K562 (cell line): ENCODE data around the gene ARHGAP33. TPM values are rescaled to one million over a fixed set of nuclear protein-coding genes. Genes with fewer than 3 reads are reported as not detected.

Experiments used
- EHMT2 ChIP-seq: fragments of 450-650 bp; IDR thresholded peaks from 2 replicates; pipeline ENCODE4 v1.6.1; 2018; ENCODE audit warnings: antibody characterized with exemption
- ESRRB ChIP-seq: fragments of 250-450 bp; sonication (Bioruptor Pico); IDR thresholded peaks from 2 replicates; pipeline ENCODE4 v1.5.0; 2020; ENCODE audit warnings: mild to moderate bottlenecking, moderate library complexity, borderline replicate concordance
- FOXJ2 ChIP-seq: fragments of 200-800 bp; sonication (Bioruptor generic); IDR thresholded peaks from 2 replicates; pipeline ENCODE4 v1.6.1; 2016; ENCODE audit warnings: missing genetic modification characterization, missing compliant biosample characterization
- HDAC1 ChIP-seq, 2 experiments: fragments of 450-650 bp; IDR thresholded peaks; 2 replicates each; pipeline ENCODE4 v1.6.1; 2016 to 2017; ENCODE audit warnings: inconsistent platforms in 1 of 2, mild to moderate bottlenecking in 1 of 2, moderate library complexity in 1 of 2
- HDAC6 ChIP-seq: IDR thresholded peaks from 2 replicates; pipeline ENCODE4 v1.6.1; 2012; ENCODE audit warnings: low read depth, mild to moderate bottlenecking, control low read depth, inconsistent platforms, low read length, moderate library complexity
- HMBOX1 ChIP-seq: sonication (generic); IDR thresholded peaks from 2 replicates; pipeline ENCODE4 v1.6.1; 2016
- KHSRP ChIP-seq: fragments of 450-650 bp; IDR thresholded peaks from 2 replicates; pipeline ENCODE4 v1.6.1; 2017
- MLLT1 ChIP-seq, 2 experiments: fragments of 450-650 bp; IDR thresholded peaks; 2 replicates each; pipeline ENCODE4 v1.6.1; 2016
- MYC ChIP-seq, 2 experiments: fragments of 250-450 bp in 1 of 2; sonication (Bioruptor Pico) in 1 of 2; IDR thresholded peaks; 2 replicates each; pipeline versions ENCODE4 v1.5.1 to v1.6.1; 2012 to 2021; ENCODE audit warnings: low read depth in 2 of 2, borderline replicate concordance in 1 of 2, improper control_type of control experiment in 1 of 2, low read length in 1 of 2, mild to moderate bottlenecking in 1 of 2, moderate library complexity in 1 of 2
- NFIC ChIP-seq: fragments of 450-650 bp; IDR thresholded peaks from 2 replicates; pipeline ENCODE4 v1.6.1; 2017; ENCODE audit warnings: mild to moderate bottlenecking, inconsistent platforms
- NFYB ChIP-seq: IDR thresholded peaks from 2 replicates; pipeline ENCODE4 v1.6.1; 2011; ENCODE audit warnings: mild to moderate bottlenecking, moderate library complexity; ENCODE audit not compliant: insufficient read length; ENCODE audit errors: extremely low read depth
- PHTF2 ChIP-seq: fragments of 250-450 bp; sonication (Bioruptor Pico); IDR thresholded peaks from 2 replicates; pipeline ENCODE4 v1.5.0; 2021; ENCODE audit warnings: mild to moderate bottlenecking
- PML ChIP-seq: IDR thresholded peaks from 2 replicates; pipeline ENCODE4 v1.6.1; 2012; ENCODE audit warnings: low read length, inconsistent platforms
- RNF219 ChIP-seq: fragments of 250-450 bp; sonication (Bioruptor Pico); IDR thresholded peaks from 2 replicates; pipeline ENCODE4 v1.5.0; 2022; ENCODE audit warnings: mild to moderate bottlenecking
- TAF7 ChIP-seq: fragments of 450-650 bp; IDR thresholded peaks from 2 replicates; pipeline ENCODE4 v1.6.1; 2016; ENCODE audit warnings: missing genetic modification characterization, missing compliant biosample characterization
- TFAP4 ChIP-seq: sonication (generic); formaldehyde crosslinking; IDR thresholded peaks from 2 replicates; pipeline ENCODE4 v1.8.0; 2022; ENCODE audit warnings: missing genetic modification reagents, mild to moderate bottlenecking, moderate library complexity, borderline replicate concordance
- ZBTB7A ChIP-seq: IDR thresholded peaks from 2 replicates; pipeline ENCODE4 v1.6.1; 2011; ENCODE audit warnings: low read depth, mild to moderate bottlenecking, low read length, moderate library complexity, borderline replicate concordance; ENCODE audit not compliant: control insufficient read depth
- ZFPM2 ChIP-seq: fragments of 250-450 bp; sonication (Bioruptor Pico); IDR thresholded peaks from 2 replicates; pipeline ENCODE4 v1.5.1; 2022; ENCODE audit warnings: mild to moderate bottlenecking
- ZNF12 ChIP-seq: sonication (generic); formaldehyde crosslinking; IDR thresholded peaks from 2 replicates; pipeline ENCODE4 v1.4.0; 2020; ENCODE audit warnings: mild to moderate bottlenecking, missing genetic modification reagents
- ZNF263 ChIP-seq: sonication (generic); formaldehyde crosslinking; IDR thresholded peaks from 2 replicates; pipeline ENCODE4 v1.8.0; 2022; ENCODE audit warnings: mild to moderate bottlenecking, missing genetic modification reagents, borderline replicate concordance
- ZNF274 ChIP-seq: IDR thresholded peaks from 2 replicates; pipeline ENCODE4 v1.6.1; 2011; ENCODE audit warnings: low read depth, mild to moderate bottlenecking, low read length, moderate library complexity, borderline replicate concordance
- ZNF431 ChIP-seq: sonication (generic); formaldehyde crosslinking; IDR thresholded peaks from 2 replicates; pipeline ENCODE4 v1.8.0; 2022; ENCODE audit warnings: mild to moderate bottlenecking, missing genetic modification reagents
- ZNF589 ChIP-seq: fragments of 200-800 bp; sonication (Bioruptor generic); IDR thresholded peaks from 2 replicates; pipeline ENCODE4 v1.6.1; 2016; ENCODE audit warnings: low read depth, missing genetic modification characterization, missing compliant biosample characterization
- polyA plus RNA-seq, 8 experiments: library from polyadenylated mRNA; depleted of rRNA in 4 of 8; stranded (reverse) in 5 of 8; unstranded in 3 of 8; fragments of >200 nt; fragmentation: Nextera tagmentation in 2 of 8; fragmentation: Illumina TruSeq in 1 of 8; extraction: Ambion mirVana in 2 of 8; extraction: Trizol in 1 of 8; gene quantifications; 2 replicates each; pipeline versions ENCODE4 v1.2.1 to v1.2.3, GENCODE V29; 2011 to 2014; ENCODE audit warnings: inconsistent platforms in 1 of 8, missing spikeins in 1 of 8
- total RNA-seq, 7 experiments: library from RNA; depleted of rRNA in 6 of 7; stranded (reverse); fragments of >200 nt in 6 of 7; fragmentation: Illumina TruSeq in 2 of 7; extraction: Trizol in 2 of 7; gene quantifications; 2 replicates each; pipeline versions ENCODE4 v1.2.1 to v1.2.3, GENCODE V29; 2011 to 2021; ENCODE audit warnings: low replicate concordance in 1 of 7

The ARHGAP33 gene
- total and polyA plus RNA-seq, 9 of the 15 experiments (the other 6 are each of a cell fraction or from before 2014, with no cell fraction given) = 0.06 to 26.6 (median 1.6) TPM; not detected in 1

- no peak for TF ChIP-seq RNF219 (CRISPR knock-in tag)
- no peak for TF ChIP-seq TAF7
- TF ChIP-seq PHTF2 (CRISPR knock-in tag) = no peak
- peak; percentile 63; the same call in 1 of the 2 replicates for TF ChIP-seq TFAP4 (CRISPR knock-in tag)
- TF ChIP-seq ZNF263 (CRISPR knock-in tag) = no peak
- no peak for TF ChIP-seq MLLT1 (IDR thresholded peaks at IDR 0.05)
- peak; percentile 87 for TF ChIP-seq HMBOX1
- no peak for TF ChIP-seq ZNF431
- TF ChIP-seq NFYB = peak; percentile 77
- peak; percentile 49; the same call in 1 of the 2 replicates for TF ChIP-seq ZBTB7A
- TF ChIP-seq ZNF589 (CRISPR knock-in tag) = no peak
- no peak for TF ChIP-seq KHSRP
- TF ChIP-seq MYC (IDR thresholded peaks at IDR 0.05; ENCODE audit: low read depth, low read length) = no peak; the same call in 1 of the 2 replicates
- no peak for TF ChIP-seq MYC (CRISPR knock-in tag; IDR thresholded peaks at IDR 0.05; ENCODE audit: borderline replicate concordance, low read depth)
- peak in 1 of 2 experiments; percentile 73; a peak in 2 of 4 replicates for TF ChIP-seq HDAC1 (IDR thresholded peaks at IDR 0.05)
- TF ChIP-seq ZNF12 (CRISPR knock-in tag) = 0 out of 2 replicates have a peak, but pooled peaks have one; percentile 43
- no peak for TF ChIP-seq EHMT2
- TF ChIP-seq HDAC6 = no peak
- TF ChIP-seq ZNF274 = no peak
- no peak for TF ChIP-seq ZFPM2 (CRISPR knock-in tag)
- TF ChIP-seq NFIC = peak; percentile 90
- no peak for TF ChIP-seq ESRRB
- 0 out of 2 replicates have a peak, but pooled peaks have one; percentile 6 for TF ChIP-seq FOXJ2 (tag)
- no peak for TF ChIP-seq PML
These were observed 27.0 kb upstream of the ARHGAP33 start, which contains the start of gene LIN37 (continued) for GRCh38 chr19:35748106-35749020.
